ENCODE results near the gene CCDC85B. TPM values are rescaled to one million over a fixed set of nuclear protein-coding genes. Genes with fewer than 3 reads are reported as not detected.

Gene CCDC85B
- total and polyA plus RNA-seq, 2 of the 13 experiments (the other 11 are each of a cell fraction or from before 2014, with no cell fraction given) = 8.2 to 19.5 TPM

DNA sequence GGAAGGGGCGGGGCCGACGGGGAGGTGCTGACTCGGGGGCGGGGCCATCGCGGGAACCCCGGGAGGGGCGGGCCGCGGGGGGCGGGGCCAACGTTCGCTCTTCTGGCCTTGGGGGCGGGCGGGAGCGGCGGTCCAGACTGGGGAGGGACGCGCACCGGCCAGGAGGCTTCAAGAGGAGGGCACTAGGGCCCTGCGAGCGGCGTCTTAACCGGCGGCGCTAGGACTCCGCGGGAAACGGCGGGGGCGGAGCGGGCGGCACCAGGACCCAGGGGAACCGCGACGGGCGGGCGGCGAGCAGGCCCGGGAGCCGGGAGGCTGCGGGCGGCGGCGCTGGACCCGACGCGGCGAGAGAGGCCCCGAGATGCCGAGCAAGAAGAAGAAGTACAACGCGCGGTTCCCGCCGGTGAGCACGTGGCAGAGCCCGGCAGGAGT, 28.7 kb downstream of the CCDC85B start, which contains the start of gene DRAP1 (continued):
- TF ChIP-seq ZFAT (CRISPR knock-in tag; conservative IDR thresholded peaks at IDR 0.05) = no peak
- TF ChIP-seq ZNF800 (CRISPR knock-in tag; IDR thresholded peaks at IDR 0.05) = no peak
- TF ChIP-seq IKZF1 (IDR thresholded peaks at IDR 0.05) = no peak
- peak; percentile 80 for TF ChIP-seq ZBED4 (CRISPR knock-in tag; IDR thresholded peaks at IDR 0.05; ENCODE audit: borderline replicate concordance)
- 0 out of 2 replicates have a peak, but pooled peaks have one; percentile 16 for TF ChIP-seq ZNF383 (CRISPR knock-in tag; IDR thresholded peaks at IDR 0.05; ENCODE audit: borderline replicate concordance)
- no peak for TF ChIP-seq SYNCRIP (IDR thresholded peaks at IDR 0.05; ENCODE audit: insufficient read depth, low read depth, low read length)
- peak; percentile 68; the same call in 1 of the 2 replicates for TF ChIP-seq SIX4 (CRISPR knock-in tag; IDR thresholded peaks at IDR 0.05)
- TF ChIP-seq, protein P1, sequence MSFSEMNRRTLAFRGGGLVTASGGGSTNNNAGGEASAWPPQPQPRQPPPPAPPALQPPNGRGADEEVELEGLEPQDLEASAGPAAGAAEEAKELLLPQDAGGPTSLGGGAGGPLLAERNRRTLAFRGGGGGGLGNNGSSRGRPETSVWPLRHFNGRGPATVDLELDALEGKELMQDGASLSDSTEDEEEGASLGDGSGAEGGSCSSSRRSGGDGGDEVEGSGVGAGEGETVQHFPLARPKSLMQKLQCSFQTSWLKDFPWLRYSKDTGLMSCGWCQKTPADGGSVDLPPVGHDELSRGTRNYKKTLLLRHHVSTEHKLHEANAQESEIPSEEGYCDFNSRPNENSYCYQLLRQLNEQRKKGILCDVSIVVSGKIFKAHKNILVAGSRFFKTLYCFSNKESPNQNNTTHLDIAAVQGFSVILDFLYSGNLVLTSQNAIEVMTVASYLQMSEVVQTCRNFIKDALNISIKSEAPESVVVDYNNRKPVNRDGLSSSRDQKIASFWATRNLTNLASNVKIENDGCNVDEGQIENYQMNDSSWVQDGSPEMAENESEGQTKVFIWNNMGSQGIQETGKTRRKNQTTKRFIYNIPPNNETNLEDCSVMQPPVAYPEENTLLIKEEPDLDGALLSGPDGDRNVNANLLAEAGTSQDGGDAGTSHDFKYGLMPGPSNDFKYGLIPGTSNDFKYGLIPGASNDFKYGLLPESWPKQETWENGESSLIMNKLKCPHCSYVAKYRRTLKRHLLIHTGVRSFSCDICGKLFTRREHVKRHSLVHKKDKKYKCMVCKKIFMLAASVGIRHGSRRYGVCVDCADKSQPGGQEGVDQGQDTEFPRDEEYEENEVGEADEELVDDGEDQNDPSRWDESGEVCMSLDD (CRISPR knock-in tag; IDR thresholded peaks at IDR 0.05; ENCODE audit: borderline replicate concordance) = peak; percentile 62; the same call in 1 of the 2 replicates
- peak; percentile 42; the same call in 1 of the 2 replicates for TF ChIP-seq TMF1 (CRISPR knock-in tag; IDR thresholded peaks at IDR 0.05; ENCODE audit: low read depth)
- TF ChIP-seq, protein P2, sequence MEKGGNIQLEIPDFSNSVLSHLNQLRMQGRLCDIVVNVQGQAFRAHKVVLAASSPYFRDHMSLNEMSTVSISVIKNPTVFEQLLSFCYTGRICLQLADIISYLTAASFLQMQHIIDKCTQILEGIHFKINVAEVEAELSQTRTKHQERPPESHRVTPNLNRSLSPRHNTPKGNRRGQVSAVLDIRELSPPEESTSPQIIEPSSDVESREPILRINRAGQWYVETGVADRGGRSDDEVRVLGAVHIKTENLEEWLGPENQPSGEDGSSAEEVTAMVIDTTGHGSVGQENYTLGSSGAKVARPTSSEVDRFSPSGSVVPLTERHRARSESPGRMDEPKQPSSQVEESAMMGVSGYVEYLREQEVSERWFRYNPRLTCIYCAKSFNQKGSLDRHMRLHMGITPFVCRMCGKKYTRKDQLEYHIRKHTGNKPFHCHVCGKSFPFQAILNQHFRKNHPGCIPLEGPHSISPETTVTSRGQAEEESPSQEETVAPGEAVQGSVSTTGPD (CRISPR knock-in tag; IDR thresholded peaks at IDR 0.05) = no peak
- TF ChIP-seq PBX3 (CRISPR knock-in tag; IDR thresholded peaks at IDR 0.05; ENCODE audit: borderline replicate concordance) = no peak
- peak; percentile 65; the same call in 1 of the 2 replicates for TF ChIP-seq HMG20B (CRISPR knock-in tag; conservative IDR thresholded peaks at IDR 0.05)
- TF ChIP-seq IRF2 (CRISPR knock-in tag; IDR thresholded peaks at IDR 0.05) = peak; percentile 89
- 0 out of 2 replicates have a peak, but pooled peaks have one; percentile 5 for TF ChIP-seq DR1 (CRISPR knock-in tag; IDR thresholded peaks at IDR 0.05)
- peak; percentile 95; the same call in 1 of the 2 replicates for TF ChIP-seq ZNF614 (CRISPR knock-in tag; IDR thresholded peaks at IDR 0.05; ENCODE audit: borderline replicate concordance)
- TF ChIP-seq SAP130 (CRISPR knock-in tag; IDR thresholded peaks at IDR 0.05; ENCODE audit: low read depth) = peak; percentile 86
- no peak for TF ChIP-seq TEF (CRISPR knock-in tag; IDR thresholded peaks at IDR 0.05)
- no peak for TF ChIP-seq ARID2 (CRISPR knock-in tag; IDR thresholded peaks at IDR 0.05; ENCODE audit: borderline replicate concordance)

Data from HepG2 (cell line).